ENCODE data around the gene MAK.
"Not testable (repeated sequence)": the region's sequence is repeated elsewhere in the genome, so short reads cannot be mapped to it uniquely, and the experiment has no call there.

MAK gene

GRCh38 chr6:10824819-10825218 is 13.5 kb downstream of the MAK start:
- ChIA-PET CTCF (no interaction called here), POLR2A (no interaction called here)
- no peak overlapping the region for H3K4me3 ChIP-seq (ENCODE audit: low read depth, low read length)
- TF ChIP-seq, protein P1, sequence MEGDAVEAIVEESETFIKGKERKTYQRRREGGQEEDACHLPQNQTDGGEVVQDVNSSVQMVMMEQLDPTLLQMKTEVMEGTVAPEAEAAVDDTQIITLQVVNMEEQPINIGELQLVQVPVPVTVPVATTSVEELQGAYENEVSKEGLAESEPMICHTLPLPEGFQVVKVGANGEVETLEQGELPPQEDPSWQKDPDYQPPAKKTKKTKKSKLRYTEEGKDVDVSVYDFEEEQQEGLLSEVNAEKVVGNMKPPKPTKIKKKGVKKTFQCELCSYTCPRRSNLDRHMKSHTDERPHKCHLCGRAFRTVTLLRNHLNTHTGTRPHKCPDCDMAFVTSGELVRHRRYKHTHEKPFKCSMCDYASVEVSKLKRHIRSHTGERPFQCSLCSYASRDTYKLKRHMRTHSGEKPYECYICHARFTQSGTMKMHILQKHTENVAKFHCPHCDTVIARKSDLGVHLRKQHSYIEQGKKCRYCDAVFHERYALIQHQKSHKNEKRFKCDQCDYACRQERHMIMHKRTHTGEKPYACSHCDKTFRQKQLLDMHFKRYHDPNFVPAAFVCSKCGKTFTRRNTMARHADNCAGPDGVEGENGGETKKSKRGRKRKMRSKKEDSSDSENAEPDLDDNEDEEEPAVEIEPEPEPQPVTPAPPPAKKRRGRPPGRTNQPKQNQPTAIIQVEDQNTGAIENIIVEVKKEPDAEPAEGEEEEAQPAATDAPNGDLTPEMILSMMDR (IDR thresholded peaks at IDR 0.05; ENCODE audit: insufficient read depth, low read length, missing control alignments), result no peak
- no peak for DNase-seq (ENCODE audit: low read depth, low spot score)

GRCh38 chr6:10824297-10824696 is 14.0 kb downstream of the MAK start:
- POLR2A ChIA-PET, result no interaction called here
- TF ChIP-seq, protein P1 (IDR thresholded peaks at IDR 0.05; ENCODE audit: insufficient read depth, low read length, missing control alignments), result no peak
- CTCF ChIA-PET, result no interaction called here
- DNase-seq (ENCODE audit: low read depth, low spot score), result no peak
- H3K4me3 ChIP-seq (ENCODE audit: low read depth, low read length), result no peak overlapping the region

DNA sequence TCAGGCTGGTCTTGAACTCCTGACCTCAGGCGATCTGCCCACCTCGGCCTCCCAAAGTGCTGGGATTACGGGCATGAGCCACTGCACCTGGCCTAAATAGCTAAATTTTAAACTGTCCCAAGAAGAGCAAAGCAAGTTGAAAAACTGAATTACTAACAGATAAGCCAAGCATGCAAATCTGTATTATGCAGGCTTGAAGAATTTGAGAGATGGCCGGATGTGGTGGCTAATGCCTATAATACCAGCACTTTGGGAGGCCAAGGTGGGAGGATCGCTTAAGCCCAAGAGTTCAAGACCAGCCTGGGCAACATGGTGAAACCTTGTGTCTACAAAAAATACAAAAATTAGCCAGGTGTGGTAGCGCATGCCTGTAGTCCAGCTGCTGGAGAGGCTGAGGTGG is 24.2 kb downstream of the MAK start:
- DNase-seq (ENCODE audit: low read depth, low spot score); H3K4me3 ChIP-seq (ENCODE audit: low read depth, low read length); POLR2A ChIA-PET: not testable (repeated sequence)
- CTCF ChIA-PET, result interaction anchor here (2.4 kb wide), 1 partner anchor 12 kb away, joined by 15 read pairs; no protein-coding TSS in a partner anchor

GRCh38 chr6:10809098-10809497 is 29.2 kb downstream of the MAK start:
- H3K4me3 ChIP-seq (ENCODE audit: low read depth, low read length), result no peak overlapping the region
- DNase-seq (ENCODE audit: low read depth, low spot score), result no peak
- POLR2A ChIA-PET, result no interaction called here
- CTCF ChIA-PET, result no interaction called here
- TF ChIP-seq, protein P1 (IDR thresholded peaks at IDR 0.05; ENCODE audit: insufficient read depth, low read length, missing control alignments), result no peak

GRCh38 chr6:10808376-10808775 is 30.0 kb downstream of the MAK start:
- TF ChIP-seq, protein P1 (IDR thresholded peaks at IDR 0.05; ENCODE audit: insufficient read depth, low read length, missing control alignments), result no peak
- ChIA-PET POLR2A (no interaction called here), CTCF (no interaction called here)
- DNase-seq (ENCODE audit: low read depth, low spot score), result no peak
- H3K4me3 ChIP-seq (ENCODE audit: low read depth, low read length), result no peak overlapping the region

- no peak overlapping the region for H3K4me3 ChIP-seq (ENCODE audit: low read depth, low read length)
- ChIA-PET POLR2A (no interaction called here), CTCF (interaction anchor here (0.6 to 4.1 kb wide), 22 partner anchors 9 to 774 kb away, joined by 3 to 103 read pairs (median 5); no protein-coding TSS in a partner anchor)
- TF ChIP-seq, protein P1 (IDR thresholded peaks at IDR 0.05; ENCODE audit: insufficient read depth, low read length, missing control alignments), result peak; percentile 91
- DNase-seq (ENCODE audit: low read depth, low spot score), result no peak
These were observed 37.0 kb downstream of the MAK start for GRCh38 chr6:10801224-10801848.

- TF ChIP-seq, protein P1 (IDR thresholded peaks at IDR 0.05; ENCODE audit: insufficient read depth, low read length, missing control alignments), result no peak
- POLR2A ChIA-PET, result no interaction called here
- CTCF ChIA-PET, result interaction anchor here (0.7 to 4.1 kb wide), 8 partner anchors 9 to 326 kb away, joined by 3 to 103 read pairs (median 6); no protein-coding TSS in a partner anchor
- DNase-seq (ENCODE audit: low read depth, low spot score), result no peak
- no peak overlapping the region for H3K4me3 ChIP-seq (ENCODE audit: low read depth, low read length)
These were observed 37.5 kb downstream of the MAK start for GRCh38 chr6:10800810-10801209.
